ENCODE measurements around the gene SP7. TPM values are rescaled to one million over a fixed set of nuclear protein-coding genes. Genes with fewer than 3 reads are reported as not detected.

SP7 gene
- total and polyA plus RNA-seq, 9 of the 15 experiments (the other 6 are each of a cell fraction or from before 2014, with no cell fraction given) = 0.04 TPM; not detected in 8

DNA sequence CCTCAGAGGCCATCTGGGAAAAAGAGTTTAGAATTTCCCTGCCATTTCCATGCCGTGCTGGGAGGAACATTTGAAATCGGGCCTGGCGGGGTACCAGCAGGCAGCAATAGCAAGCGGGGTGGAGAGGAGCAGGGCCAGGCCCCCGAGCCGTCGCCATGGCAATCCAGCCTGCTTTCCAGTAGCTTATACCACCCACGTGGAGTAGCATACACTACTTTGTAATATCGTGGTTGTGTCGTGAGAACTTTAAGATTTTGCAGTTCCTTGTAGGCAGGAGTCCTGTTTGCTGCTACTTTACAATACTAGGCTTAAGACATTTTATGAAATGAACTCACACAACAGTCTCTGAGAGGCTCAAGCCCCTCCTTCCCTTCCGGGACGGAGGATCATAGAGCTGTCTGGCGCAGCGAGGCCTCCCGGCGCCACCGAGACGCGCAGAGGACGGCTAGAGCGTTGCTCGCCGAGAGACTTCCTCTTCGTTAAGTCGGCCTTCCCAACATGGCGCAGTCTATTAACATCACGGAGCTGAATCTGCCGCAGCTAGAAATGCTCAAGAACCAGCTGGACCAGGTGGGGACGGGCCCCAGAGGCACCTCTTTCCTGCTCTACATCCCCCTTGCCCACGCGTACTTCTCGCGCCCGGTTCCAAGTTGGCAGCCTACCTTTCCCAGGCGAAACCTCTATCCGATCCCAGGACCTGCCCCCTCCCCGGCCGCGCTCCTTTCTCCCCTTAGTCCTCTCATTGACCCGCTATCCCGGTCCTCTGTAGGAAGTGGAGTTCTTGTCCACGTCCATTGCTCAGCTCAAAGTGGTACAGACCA is 40.9 kb downstream of the SP7 start, which contains the start of gene PFDN5 (continued):
- 0 out of 2 replicates have a peak, but pooled peaks have one; percentile 30 for TF ChIP-seq ZNF175 (CRISPR knock-in tag; IDR thresholded peaks at IDR 0.05; ENCODE audit: low read depth)
- TF ChIP-seq, protein P1, sequence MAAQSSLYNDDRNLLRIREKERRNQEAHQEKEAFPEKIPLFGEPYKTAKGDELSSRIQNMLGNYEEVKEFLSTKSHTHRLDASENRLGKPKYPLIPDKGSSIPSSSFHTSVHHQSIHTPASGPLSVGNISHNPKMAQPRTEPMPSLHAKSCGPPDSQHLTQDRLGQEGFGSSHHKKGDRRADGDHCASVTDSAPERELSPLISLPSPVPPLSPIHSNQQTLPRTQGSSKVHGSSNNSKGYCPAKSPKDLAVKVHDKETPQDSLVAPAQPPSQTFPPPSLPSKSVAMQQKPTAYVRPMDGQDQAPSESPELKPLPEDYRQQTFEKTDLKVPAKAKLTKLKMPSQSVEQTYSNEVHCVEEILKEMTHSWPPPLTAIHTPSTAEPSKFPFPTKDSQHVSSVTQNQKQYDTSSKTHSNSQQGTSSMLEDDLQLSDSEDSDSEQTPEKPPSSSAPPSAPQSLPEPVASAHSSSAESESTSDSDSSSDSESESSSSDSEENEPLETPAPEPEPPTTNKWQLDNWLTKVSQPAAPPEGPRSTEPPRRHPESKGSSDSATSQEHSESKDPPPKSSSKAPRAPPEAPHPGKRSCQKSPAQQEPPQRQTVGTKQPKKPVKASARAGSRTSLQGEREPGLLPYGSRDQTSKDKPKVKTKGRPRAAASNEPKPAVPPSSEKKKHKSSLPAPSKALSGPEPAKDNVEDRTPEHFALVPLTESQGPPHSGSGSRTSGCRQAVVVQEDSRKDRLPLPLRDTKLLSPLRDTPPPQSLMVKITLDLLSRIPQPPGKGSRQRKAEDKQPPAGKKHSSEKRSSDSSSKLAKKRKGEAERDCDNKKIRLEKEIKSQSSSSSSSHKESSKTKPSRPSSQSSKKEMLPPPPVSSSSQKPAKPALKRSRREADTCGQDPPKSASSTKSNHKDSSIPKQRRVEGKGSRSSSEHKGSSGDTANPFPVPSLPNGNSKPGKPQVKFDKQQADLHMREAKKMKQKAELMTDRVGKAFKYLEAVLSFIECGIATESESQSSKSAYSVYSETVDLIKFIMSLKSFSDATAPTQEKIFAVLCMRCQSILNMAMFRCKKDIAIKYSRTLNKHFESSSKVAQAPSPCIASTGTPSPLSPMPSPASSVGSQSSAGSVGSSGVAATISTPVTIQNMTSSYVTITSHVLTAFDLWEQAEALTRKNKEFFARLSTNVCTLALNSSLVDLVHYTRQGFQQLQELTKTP (IDR thresholded peaks at IDR 0.05; ENCODE audit: low read depth in 1 of 2, partially characterized antibody in 2 of 2) = peak in 1 of 2 experiments; percentile 37
- peak; percentile 36 for TF ChIP-seq NEUROD1 (IDR thresholded peaks at IDR 0.05; ENCODE audit: borderline replicate concordance, low read depth, low read length, partially characterized antibody)
- TF ChIP-seq EP300 (IDR thresholded peaks at IDR 0.05; ENCODE audit: low read length) = peak; percentile 7; the same call in 1 of the 2 replicates
- no peak for TF ChIP-seq ZNF696 (CRISPR knock-in tag; conservative IDR thresholded peaks at IDR 0.05)
- no peak; the same call in 1 of the 2 replicates for TF ChIP-seq MYNN (IDR thresholded peaks at IDR 0.05)
- TF ChIP-seq MYNN (CRISPR knock-in tag; IDR thresholded peaks at IDR 0.05) = no peak
- TF ChIP-seq CBX1 (IDR thresholded peaks at IDR 0.05; ENCODE audit: low read depth) = no peak
- TF ChIP-seq ZNF23 (CRISPR knock-in tag; IDR thresholded peaks at IDR 0.05) = no peak
- TF ChIP-seq, protein P2, sequence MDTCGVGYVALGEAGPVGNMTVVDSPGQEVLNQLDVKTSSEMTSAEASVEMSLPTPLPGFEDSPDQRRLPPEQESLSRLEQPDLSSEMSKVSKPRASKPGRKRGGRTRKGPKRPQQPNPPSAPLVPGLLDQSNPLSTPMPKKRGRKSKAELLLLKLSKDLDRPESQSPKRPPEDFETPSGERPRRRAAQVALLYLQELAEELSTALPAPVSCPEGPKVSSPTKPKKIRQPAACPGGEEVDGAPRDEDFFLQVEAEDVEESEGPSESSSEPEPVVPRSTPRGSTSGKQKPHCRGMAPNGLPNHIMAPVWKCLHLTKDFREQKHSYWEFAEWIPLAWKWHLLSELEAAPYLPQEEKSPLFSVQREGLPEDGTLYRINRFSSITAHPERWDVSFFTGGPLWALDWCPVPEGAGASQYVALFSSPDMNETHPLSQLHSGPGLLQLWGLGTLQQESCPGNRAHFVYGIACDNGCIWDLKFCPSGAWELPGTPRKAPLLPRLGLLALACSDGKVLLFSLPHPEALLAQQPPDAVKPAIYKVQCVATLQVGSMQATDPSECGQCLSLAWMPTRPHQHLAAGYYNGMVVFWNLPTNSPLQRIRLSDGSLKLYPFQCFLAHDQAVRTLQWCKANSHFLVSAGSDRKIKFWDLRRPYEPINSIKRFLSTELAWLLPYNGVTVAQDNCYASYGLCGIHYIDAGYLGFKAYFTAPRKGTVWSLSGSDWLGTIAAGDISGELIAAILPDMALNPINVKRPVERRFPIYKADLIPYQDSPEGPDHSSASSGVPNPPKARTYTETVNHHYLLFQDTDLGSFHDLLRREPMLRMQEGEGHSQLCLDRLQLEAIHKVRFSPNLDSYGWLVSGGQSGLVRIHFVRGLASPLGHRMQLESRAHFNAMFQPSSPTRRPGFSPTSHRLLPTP (IDR thresholded peaks at IDR 0.05; ENCODE audit: borderline replicate concordance, extremely low read depth, insufficient read length) = no peak
- no peak for TF ChIP-seq PHB2 (IDR thresholded peaks at IDR 0.05; ENCODE audit: low read depth)
- TF ChIP-seq ERF (CRISPR knock-in tag; IDR thresholded peaks at IDR 0.05) = no peak
- no peak for TF ChIP-seq MTA2 (IDR thresholded peaks at IDR 0.05; ENCODE audit: low read depth)
- TF ChIP-seq, protein P3, sequence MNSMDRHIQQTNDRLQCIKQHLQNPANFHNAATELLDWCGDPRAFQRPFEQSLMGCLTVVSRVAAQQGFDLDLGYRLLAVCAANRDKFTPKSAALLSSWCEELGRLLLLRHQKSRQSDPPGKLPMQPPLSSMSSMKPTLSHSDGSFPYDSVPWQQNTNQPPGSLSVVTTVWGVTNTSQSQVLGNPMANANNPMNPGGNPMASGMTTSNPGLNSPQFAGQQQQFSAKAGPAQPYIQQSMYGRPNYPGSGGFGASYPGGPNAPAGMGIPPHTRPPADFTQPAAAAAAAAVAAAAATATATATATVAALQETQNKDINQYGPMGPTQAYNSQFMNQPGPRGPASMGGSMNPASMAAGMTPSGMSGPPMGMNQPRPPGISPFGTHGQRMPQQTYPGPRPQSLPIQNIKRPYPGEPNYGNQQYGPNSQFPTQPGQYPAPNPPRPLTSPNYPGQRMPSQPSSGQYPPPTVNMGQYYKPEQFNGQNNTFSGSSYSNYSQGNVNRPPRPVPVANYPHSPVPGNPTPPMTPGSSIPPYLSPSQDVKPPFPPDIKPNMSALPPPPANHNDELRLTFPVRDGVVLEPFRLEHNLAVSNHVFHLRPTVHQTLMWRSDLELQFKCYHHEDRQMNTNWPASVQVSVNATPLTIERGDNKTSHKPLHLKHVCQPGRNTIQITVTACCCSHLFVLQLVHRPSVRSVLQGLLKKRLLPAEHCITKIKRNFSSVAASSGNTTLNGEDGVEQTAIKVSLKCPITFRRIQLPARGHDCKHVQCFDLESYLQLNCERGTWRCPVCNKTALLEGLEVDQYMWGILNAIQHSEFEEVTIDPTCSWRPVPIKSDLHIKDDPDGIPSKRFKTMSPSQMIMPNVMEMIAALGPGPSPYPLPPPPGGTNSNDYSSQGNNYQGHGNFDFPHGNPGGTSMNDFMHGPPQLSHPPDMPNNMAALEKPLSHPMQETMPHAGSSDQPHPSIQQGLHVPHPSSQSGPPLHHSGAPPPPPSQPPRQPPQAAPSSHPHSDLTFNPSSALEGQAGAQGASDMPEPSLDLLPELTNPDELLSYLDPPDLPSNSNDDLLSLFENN (IDR thresholded peaks at IDR 0.05; ENCODE audit: low read depth in 2 of 2, low read length in 2 of 2) = 0 out of 4 replicates have a peak, but pooled peaks of 1 of the 2 experiments have one; percentile 22
- TF ChIP-seq DNMT1 (IDR thresholded peaks at IDR 0.05) = no peak
- no peak; the same call in 1 of the 2 replicates for TF ChIP-seq TARDBP (IDR thresholded peaks at IDR 0.05)

Measured in K562 (cell line).